PC-9 (cell line): ENCODE data around the gene DCST2.

ENCODE experiments used
- CTCF ChIP-seq: fragments of 200-600 bp; sonication (generic); conservative IDR thresholded peaks from 2 replicates; pipeline ENCODE4 v1.6.1; 2017; ENCODE audit warnings: mixed run types, antibody characterized with exemption, mild to moderate bottlenecking, moderate library complexity
- EZH2 ChIP-seq: fragments of 200-600 bp; sonication (generic); IDR thresholded peaks from 2 replicates; pipeline ENCODE4 v1.8.0; 2017; ENCODE audit warnings: antibody characterized with exemption, low read depth

DNA sequence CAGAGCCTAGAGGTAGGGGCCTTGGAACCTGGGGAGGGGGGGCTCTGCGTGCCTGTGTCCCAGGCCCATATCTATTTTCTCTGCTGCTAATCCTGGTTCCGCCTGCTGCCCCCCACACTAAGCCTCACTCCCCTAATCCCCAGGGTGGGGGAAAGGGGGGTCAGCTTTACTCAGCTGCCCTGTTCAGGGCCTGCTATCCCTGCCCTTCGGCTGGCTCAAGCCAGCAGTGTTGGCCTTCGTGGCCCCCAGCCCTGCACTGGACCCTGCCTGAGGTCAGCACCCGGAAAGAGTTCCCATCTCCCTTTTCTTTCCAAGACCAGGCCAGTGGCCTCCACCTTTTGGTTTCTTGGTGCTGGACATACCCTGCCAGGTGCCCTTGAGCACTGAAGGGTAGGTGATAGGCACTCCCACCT, 22.6 kb downstream of the DCST2 start:
- TF ChIP-seq CTCF: no peak
- no peak for TF ChIP-seq EZH2
